Right kidney (tissue), 1 donor: ENCODE data around the gene ADAMTS7.
"Not testable (repeated sequence)": the region's sequence is repeated elsewhere in the genome, so short reads cannot be mapped to it uniquely, and the experiment has no call there.

Source experiments
- DNase-seq: peaks from one replicate; pipeline ENCODE4 v3.0.0-alpha.2; 2016

ADAMTS7 gene

DNA sequence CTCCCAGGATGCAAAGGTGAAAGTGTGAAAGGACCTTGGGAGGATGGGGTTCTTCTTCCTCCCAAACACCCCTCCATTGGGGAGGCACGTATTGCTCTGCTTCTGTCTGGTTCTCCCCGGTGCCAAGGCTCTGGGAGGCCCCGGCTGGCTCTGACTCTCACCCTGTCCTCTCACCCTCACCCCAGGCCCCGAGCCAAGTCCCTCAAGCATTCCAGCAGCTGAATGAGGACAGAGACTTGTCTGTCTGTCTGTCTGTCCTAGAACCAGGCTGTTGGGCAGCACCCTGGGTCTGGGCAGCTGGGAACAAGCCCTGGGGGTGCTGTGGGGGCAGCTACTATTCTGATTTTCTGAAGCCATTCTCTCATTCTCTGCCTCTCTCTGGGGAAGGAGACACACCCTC, 29.9 kb downstream of the ADAMTS7 start:
- DNase-seq = not testable (repeated sequence)

DNA sequence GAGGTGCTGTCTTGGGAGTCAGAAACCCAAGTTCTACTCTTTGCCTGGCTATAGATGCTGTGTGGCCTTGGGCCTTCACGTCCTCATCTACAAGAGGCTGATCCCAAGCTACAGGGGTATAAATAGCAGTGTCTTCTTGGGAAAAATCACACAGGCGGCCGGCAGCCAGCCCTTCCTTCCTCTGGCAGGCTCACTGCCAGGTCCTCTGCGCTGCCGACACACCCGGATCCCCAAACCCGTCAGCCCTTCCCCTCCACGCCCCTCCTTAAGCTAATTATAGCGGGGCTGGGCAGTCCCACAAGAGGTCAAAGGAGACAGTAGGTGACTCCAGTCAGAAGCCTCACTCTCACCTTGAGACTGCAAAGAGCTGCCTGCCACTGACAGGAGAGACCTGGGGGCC, 31.3 kb downstream of the ADAMTS7 start:
- DNase-seq = not testable (repeated sequence)

DNA sequence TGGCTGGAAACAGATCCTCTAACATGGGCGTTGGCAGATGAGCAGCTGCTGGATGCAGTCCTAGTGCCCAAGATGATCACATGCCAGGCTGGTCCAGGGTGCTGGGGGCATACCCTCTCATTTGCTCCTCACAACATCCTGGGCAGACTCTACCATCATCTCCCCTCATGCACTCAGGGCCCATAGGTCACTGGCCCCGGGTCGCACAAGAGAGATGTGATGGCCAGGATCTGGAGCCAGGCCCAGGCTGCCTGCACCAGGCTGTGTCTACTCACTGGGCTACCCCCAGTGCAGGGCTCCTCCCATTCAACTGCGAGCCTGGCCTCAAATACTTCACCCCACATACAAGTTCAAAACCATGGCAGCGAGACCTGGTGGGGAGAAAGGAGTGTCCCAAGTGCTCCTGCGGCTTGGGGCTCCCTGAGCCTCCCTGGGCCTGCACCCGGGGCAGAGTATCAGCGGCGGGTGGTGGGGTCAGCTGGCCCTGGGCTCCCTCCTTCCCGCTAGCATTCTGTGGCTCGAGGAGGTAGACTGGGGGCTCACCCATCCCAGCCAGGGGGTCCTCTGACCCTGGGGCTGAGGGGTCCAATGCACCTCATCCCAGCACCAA, 32.0 kb downstream of the ADAMTS7 start:
- not testable (repeated sequence) for DNase-seq

DNA sequence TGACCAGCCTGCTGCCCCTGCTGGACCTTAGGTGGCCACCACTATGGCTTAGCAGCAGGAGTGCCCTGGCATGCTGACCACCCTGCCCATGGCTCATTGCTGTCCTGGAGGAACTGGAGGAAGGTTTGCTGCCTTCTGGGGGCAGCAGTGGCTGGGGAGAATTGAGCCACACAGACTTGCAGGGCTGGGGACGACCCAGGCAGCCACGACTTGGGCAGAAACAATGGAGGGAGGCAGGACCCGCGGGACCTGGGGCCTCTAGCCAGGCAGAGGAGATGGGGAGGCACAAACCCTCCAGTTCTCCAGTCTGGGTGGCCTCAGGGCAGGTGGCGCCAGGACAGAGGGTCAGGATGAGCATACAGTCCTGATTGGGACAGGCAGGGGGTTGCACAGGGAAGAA, 32.8 kb downstream of the ADAMTS7 start:
- no peak for DNase-seq

DNA sequence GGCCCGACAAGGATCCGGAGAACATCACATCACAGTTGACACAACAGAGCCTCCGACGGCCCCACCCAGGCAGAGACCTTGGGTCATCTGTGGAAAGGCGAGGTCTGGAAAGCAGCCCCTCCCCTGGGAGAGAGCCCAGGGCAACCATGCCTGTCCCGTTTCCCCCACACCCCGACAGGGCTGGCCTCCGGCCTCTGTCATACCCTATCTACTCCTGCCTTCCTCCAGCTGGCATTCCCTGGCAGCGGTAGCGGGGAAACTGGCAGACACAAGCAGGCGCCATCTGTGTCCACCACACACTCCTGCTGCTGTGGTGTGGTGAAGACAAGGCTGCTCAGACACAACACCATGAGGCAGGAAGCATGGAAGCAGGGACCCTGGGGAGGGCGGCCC, 33.3 kb downstream of the ADAMTS7 start:
- DNase-seq = not testable (repeated sequence)

DNA sequence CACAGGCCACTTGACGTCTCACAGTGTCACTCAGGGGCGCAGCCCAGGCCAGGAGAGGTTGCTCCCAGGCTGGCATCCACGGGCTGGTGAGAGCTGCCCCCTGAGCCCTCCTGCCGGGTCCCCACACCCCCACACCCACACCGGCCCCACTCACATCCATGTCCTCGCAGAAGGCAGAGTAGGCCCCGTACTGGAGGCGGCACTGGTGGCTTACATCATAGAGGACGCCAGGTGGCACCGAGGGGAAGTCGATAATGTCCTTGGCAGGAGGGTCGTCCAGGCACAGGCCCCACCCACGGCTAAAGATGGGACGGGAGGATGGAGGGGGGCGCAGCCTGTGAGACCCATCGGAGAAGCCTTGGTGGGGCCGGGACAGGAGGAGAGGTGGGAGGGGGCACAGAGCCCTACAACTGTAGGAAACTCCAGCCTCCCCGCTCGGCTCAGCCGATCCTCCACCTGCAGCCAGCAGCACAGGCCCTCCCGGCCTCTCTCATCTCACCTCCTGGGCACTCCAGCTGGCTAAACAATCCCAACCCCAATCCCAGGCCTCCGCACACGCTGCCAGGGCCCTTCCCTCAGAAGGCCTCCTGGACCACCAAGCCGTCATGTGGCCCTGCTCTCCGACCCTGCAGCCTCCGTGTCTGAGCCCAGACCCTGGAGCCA, 33.8 kb downstream of the ADAMTS7 start:
- DNase-seq = not testable (repeated sequence)

- not testable (repeated sequence) for DNase-seq
These were observed 35.0 kb downstream of the ADAMTS7 start for GRCh38 chr15:78776046-78776925.

DNA sequence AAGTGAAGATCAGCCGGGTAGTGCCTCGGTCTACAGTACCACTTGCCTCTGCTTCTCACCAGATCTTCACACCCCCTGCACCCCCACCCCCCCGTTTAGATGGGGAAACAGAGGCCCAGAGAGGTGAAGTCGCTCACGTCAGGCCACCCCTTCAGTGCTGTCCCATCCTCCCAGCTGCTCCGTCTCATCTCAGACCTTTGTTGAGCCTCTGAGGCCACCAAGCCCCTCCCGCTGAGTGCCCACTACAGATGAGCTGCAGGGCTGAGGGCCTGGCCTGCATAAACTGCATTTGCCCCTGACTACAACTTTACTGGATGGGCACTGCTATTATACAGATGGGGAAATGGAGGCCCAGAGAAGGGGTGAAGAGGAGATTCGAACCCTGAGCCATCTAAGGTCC, 35.8 kb downstream of the ADAMTS7 start:
- no peak for DNase-seq

- not testable (repeated sequence) for DNase-seq
These were observed 36.7 kb downstream of the ADAMTS7 start for GRCh38 chr15:78774451-78774990.

DNA sequence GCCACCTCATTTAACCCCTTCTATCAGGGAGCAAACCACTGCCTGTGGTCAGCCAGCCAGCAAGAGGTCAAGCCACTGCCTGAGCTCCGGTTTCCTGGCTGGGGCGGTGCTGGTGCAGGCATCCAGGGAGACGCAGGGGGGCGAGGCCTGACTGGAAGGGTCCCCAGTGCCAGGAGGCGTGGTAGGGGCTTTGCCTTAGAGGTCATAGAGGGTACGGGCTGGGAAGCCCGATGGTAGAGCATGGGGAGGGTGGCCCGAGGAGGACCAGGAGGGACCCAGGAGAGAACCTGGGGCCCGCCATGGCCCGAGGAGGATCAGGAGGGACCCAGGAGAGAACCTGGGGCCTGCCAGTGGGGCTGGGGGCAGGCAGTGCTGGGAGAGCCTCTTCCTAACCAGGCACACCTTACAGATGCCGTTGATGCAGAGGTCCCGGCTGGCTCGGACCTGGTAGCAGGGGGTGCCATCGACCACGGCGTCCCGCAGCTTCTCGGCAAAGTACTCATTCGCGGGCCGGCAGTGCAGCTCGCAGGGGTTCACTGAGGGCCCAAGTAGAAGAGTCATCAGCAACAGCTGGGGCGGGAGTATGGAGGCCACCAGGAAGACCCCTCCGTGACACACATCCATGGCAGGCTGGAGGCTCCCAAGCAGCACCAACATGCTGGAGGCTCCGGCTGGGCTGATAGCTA, 37.4 kb downstream of the ADAMTS7 start:
- not testable (repeated sequence) for DNase-seq

DNA sequence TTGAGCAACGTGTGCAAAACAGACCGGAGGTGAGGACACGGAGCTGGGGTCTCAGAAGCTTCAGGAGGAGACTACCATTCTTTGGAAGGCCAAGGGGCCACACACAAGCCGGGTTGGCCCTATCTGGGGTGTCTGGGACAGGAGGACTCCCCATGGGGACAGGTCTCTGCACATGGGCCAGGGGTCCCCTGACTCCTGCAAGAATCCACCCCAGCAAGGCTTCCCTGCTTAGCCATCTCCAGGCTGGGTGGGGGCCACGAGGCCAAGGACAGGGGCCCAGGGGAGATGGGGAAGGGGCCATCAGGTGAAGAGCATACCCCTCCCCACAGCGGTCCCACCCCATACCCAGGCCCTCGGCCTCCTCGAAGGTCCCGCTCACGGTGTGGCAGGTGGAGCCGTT, 38.5 kb downstream of the ADAMTS7 start:
- no peak for DNase-seq

GRCh38 chr15:78771436-78772000, 39.7 kb downstream of the ADAMTS7 start:
- not testable (repeated sequence) for DNase-seq

GRCh38 chr15:78771020-78771419, 40.2 kb downstream of the ADAMTS7 start:
- not testable (repeated sequence) for DNase-seq

- DNase-seq = not testable (repeated sequence)
These were observed 41.6 kb downstream of the ADAMTS7 start for GRCh38 chr15:78769473-78770225.

- no peak for DNase-seq
These were observed 42.5 kb downstream of the ADAMTS7 start for GRCh38 chr15:78768531-78769408.

- no peak for DNase-seq
These were observed 43.2 kb downstream of the ADAMTS7 start for GRCh38 chr15:78768096-78768495.

GRCh38 chr15:78767331-78767951, 43.8 kb downstream of the ADAMTS7 start:
- no peak for DNase-seq

DNA sequence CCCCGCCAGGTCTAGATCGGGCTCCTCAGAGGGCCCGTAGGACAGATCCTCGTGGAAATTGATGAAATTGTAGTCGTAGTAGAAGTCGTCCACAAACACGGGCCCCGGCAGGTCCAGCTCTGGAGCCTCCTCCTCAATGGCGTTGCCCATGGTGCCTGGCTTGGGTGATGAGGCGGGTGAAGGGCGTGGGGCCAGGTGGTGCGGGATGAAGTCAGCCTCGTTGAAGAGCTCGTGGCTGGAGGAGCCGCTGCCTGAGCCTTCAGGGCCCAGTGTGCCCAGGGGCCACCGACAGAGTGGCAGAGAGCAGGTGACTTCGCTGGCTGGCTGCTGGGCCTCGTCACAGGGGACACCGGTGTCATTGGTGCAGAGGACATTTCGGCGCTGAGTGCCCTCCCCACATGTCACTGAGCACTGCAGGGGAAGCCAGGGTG, 44.6 kb downstream of the ADAMTS7 start:
- not testable (repeated sequence) for DNase-seq

DNA sequence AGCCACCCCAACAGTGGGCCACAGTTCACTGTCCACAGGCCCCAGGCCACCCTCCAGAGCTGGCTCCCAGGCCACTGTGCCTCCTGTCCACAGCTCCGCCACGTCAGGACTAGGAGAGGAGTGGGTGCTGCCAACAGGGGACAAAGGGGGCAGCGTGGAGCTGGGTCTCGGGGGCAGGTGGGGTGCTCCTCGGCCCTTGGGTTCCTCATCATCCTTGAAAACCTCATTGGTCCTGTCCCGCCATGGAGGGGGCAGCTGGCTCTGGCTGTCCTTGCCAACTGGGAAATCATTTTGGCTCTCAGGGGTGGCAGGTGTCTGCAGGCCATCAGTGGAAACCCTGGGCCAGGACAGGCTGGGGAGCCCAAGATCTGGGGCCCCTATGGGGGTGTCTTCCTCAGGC, 45.2 kb downstream of the ADAMTS7 start:
- DNase-seq = no peak
